GM19035 (cell line): ENCODE results near the gene P2RY14.
A peak's percentile ranks its signal among the peaks of the same experiment; 100 is the strongest.

Experiments
- ATAC-seq: cut with Tn5 transposase; IDR thresholded peaks from one replicate; pipeline ENCODE4 v1.9.1; 2021; ENCODE audit not compliant: unreplicated experiment

The P2RY14 gene

DNA sequence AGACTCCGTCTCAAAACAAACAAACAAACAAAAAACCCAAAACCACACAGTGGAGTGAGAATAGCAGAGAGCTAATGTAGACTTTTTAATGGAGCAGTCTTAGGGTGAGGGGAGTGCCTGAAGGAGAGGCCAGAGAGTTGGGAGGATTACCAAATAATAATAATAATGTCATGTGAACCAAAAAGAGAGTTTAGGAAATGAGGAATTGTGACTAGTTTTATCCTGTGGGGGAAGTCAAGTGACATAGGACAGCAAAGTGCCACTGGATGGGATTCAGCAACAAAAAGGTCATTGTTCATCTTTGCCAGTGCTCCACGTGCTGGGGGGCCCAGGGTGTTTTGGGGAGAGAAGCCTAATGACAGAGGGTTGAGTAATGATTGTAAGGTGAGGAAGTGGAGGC lies 25.4 kb upstream of the P2RY14 start:
- no peak for ATAC-seq

DNA sequence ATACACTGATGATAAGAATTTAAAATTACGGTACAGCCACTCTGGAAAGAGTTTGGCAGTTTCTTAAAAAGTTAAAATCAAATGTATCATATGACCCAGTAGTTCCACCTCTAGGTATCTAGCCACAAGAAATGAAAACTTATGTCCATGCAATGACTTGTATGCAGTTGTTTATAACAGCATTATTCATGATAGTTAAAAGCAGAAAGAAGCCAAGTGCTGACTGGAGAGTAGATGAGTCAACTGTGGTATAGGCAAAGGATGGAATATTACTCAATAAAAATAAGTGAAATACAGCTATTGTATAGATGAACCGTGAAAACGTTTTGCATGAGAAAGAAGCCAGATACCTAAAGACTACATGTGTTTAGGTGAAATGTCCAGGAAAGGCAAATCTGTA lies 23.4 kb upstream of the P2RY14 start:
- no peak for ATAC-seq

DNA sequence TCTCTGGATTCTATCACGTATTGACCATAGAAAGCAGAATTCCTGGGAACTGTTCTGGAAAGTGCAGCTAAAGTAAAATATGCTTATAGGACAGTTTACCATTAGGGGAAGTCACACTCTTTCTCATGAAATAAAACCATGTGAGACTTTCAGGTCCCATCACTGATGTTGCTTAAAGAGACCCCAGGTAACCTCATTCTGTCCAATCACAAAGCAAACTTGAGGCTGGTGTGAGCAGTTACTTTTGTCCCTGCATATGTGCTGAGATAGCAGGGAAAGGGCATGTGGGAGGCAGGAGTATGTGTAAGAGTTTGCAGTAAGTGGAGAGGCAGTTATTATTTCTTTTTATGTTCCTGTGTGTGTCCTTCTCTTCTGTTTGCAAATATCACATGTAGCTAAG lies 22.2 kb upstream of the P2RY14 start:
- ATAC-seq, result no peak

DNA sequence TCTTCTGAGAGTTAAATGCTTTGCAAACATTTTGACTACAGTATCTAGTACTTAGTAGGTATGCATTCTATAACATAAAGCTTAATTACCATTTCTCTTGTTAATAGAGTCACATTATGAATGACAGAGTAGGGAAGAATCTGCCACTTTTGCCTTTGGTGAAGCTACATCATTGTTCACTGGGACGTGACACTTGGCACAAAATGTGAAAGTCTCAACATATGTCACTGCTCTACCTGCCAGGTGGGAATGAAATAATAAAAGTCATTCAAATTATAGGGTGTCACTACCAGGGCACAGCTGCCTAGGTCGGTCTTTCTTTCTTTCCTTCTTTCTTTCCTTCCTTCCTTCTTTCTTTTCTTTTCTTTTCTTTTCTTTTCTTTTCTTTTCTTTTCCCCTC lies 20.7 kb upstream of the P2RY14 start:
- ATAC-seq, result no peak

DNA sequence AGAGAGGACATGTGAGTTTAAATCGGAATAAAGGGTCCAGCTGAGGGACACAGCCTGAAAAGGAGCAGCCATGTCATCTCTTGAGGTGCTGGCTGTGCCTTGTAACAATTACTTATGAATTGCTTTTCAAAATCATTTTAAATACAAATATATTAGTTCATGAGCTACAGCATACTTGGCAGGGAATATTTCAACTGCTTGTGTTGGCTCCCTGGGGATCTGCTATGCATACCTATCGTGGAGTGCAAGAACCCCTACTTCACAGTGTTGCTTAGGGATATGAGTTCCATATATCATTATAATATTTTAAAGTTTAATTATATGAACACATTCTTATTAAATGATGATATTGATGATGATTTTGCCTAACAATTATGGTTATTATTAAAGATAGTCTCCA lies 19.1 kb upstream of the P2RY14 start:
- no peak for ATAC-seq

DNA sequence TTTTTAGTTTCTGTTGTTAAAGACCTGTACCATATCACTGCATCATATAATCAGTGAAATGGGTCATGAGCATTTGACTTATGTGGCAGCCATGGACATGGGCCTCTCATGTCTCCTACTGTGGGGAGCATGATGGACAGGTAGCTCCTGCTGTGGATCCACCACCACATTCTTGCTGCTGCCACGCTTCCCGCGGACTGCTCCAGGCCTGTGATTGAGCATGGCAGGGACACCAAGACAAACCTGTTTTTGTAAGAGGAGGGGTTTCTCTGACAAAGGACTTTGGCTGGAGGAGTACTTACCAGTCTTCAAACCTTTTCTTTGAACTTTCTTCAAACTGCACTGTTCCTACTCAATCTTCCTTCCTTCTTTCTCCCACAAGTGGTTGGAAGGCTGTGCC lies 17.9 kb upstream of the P2RY14 start:
- no peak for ATAC-seq

DNA sequence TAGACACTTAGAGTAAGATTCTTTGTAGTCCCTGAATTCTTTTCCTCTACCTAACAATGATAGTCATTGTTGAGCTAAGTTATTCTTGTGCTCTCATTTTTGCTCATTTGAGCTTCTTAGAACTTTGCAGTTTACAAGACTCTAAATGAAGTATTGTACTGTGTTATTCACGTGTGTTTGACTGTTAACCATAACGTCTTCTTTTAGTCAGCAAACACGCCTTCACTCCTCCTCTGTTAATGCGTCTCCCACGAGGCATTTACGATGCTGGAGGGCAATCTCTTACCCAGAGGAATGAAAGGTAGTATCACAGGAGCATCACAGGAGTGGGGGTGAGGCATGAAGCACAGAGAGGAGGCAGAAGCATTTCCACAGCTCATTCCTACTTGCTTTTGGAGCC lies 14.8 kb upstream of the P2RY14 start:
- ATAC-seq, result no peak

DNA sequence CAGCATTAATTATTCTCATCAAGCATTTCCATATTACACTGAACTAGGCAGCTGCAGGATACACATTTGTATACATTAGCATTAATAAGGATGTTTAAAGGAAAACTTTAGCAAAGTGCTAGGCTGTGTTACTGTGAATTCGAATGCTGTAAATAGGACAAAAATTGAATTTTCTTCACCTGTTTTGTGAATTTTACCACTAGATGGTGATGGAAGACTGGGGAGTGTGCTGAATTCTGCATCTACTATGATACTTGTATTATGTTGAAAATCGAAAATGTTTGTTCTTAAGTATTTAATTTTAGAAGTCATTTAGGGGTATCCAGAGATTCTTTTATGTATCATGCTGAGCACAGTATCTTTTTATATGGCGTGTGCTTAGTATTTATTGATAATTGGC lies 12.3 kb upstream of the P2RY14 start:
- no peak for ATAC-seq

DNA sequence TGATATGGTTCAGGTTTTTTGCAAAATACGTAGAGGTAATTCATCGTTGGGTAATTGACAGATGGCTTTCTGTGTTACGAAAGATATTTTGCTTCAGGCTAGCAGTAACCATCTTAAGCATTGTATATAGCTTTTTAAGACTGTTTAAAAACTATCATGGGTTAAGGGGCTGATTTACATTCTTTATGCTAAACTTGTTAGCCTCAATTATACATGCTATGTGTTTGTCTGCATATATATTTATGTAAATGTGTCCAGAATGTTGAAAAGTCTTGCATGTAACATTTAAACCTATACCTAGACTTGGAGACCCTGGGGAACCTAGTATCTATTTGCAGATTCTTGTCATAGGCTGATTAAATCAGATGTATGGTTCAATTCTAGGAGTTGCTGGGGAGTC lies 11.1 kb upstream of the P2RY14 start:
- ATAC-seq, result no peak

DNA sequence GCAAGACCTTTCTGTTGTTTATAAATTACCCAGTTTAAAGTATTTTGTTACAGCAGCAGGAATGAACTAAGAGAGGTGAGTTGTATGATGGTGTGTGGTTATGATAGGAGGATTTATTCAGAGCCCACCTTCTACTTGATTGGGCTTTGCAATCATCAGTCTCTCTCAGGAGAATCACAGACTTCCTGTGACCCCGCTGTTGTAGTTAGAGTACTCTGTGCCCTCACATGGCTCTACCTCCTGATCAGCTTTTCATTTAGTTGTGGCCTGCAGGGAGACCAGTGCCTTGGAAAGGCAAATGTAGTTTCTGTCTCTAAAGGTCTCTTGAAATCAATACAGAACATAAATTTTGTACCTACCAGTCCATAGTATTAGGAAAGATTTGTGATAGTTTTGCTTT lies 7.6 kb upstream of the P2RY14 start:
- no peak for ATAC-seq

DNA sequence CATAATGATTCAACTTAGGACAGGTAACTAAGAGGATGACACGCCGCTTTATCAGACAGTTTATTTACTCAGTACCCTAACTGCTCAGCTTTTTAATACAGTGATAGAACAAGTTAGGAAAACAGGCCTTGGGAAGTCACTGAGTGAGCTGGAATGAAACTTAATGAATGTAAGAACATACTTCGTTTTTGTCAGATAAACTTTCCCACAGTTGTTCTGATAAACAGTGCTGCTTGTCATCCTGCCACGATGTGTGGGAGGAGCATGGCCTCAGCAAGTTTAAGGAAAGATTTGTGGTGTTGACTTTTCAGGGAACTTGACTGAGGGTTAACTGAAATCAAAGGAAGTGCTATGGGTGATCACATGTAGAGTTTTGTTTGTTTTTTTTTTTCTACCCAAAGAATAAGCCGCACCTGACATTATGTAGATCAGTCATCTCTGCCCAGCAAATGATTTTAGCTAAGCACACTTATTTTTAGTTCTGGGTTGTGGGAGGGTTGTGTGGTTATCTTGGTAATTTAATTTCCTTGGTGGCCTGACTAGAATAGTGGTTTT lies 5.6 kb upstream of the P2RY14 start:
- ATAC-seq, result no peak

DNA sequence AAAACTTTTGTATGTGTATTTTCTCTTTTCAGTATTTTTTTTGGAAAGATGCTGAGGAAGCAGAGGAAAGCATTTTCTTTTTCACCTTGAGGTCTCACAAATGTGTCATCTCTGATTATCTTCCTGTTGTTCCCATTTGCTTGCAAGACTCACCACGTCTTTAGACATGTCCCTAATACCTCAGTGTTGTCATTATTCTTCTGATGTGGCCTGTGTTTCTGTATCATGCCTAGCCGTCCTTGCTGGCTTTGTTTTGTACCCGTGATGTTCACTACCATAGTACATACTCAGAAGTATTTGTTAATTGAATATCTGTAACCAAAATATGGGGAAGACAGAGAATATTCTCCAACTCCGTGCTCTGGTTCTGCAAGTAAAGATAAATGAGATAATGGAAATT lies 5.0 kb upstream of the P2RY14 start:
- no peak for ATAC-seq

DNA sequence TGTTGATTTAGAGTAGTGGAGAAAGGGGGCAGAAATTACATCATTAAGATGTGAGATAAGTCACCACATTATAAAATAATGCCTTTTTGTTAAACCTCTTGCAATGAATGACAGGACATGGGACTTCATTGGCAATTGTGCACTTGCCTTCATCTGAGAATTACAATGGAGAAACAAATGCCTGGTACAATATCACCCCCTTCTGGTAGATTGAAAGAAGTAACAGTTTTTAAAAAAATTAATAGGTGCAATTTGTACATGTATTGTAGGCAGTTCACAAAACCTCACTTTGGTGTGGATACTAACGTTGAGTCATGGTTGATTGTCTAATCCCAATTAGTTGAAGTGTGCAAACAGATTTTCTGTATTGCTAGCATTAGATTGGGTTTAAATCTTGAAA lies 4.6 kb upstream of the P2RY14 start:
- ATAC-seq, result peak; percentile 54

DNA sequence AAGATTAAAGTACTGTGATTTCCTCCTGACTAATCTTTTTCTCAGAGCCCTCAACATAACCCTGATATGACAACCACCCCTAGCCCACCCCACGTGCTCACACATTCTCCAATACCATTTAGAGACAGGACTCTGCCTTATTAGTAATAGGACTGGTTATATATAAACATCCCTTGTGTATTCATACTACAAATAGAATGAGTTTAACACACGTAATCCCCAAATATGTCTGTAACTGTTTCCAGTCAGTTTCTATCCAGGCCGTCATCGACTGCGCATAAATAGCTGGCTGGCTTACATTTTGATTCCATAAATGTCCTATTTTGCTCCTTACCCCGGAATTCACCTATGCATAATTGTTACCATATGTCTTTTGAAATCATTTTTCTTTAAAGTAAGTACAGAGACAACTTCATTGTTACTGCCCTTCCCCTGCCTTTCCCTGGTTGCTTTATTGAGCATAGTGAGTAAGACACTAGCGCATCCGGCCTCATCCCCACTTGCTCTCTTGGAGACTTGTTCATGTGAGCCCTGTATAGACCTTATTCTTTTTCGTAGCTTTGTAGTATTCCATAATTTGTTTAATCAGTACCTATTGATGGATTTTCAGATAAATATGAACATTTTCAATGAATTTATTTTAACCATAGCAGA lies 3.5 kb upstream of the P2RY14 start:
- no peak for ATAC-seq

DNA sequence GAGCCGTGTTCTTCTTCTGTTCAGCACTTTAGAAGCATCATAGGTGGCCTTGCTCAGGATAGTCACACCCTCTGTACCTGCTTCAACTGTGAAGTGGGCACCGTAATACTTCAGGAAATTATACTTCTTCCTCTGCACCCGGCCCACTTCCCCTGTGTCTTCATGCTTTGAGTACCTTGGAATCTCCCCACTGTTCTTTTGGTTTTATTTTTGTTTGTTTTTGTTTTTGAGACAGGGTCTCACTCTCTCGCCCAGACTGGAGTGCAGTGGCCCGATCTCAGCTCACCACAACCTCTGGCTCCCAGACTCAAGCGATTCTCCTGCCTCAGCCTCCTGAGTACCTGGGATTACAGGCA lies 1.7 kb downstream of the P2RY14 start:
- ATAC-seq, result peak; percentile 65

DNA sequence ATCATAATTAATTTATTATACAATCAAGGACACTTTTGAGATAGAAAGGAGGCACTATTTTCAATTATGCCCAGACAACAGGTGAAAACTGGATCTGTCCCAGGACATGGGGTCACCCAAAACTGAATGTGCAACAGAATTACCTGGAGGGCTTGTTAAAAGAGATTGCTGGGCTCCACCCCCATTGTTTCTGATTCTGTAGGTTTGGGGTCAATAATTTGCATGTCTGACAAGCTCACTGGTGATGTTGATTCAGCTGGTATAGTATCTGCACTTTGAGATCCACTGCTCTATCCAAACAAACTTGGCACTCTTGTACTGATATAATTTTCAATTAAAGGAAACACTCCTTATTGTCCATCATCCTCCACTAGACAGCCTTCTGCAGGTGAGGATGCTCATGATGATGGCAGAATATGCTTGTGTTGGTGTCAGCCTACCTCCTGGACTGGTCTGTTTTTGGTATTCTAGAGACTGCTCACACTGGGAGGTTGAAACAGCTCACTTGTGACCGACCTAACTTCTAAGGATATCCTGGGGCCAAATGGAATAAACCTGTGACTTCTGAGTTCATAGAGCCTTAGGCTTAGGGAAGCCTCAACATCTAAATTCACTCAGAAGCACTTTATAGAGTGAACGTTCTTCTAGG lies 2.2 kb downstream of the P2RY14 start:
- peak; percentile 30 for ATAC-seq

DNA sequence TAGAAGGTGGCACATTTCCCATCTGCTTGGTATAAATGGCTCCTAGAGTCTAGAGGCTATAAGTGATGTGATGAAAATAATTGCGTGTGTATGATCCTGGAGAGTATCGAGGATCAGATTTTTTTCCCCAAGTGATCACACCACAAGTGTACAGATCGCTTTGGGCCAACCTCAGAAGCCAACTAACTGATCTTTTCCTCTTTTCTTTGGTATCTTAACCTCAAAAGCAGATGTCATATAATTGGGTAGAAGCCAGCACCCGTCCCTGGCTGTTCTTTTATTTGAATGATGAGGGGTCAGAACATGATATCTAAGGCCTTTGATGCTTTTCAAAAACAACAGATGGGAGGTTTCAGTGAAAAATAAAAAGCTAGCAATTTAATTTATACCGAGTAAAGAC lies 3.3 kb downstream of the P2RY14 start:
- no peak for ATAC-seq

DNA sequence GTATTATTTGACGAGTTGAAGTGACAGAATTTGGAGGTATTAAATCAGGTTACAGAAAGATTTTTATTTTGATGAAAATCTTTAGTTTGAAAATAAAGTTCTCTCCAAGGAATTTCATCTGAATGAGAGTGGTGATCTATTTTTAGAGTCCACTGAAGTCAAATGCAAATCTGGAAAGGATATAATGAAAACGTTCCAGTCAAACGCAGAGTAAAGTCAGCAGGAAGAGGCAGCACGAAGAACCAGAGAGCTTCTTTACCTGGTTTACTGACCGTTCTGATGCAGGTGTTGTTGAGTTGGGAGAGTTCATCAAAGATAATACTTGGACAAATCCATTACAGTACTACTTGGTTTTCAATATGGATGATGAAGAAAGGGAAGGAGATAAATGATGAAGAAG lies 8.7 kb downstream of the P2RY14 start:
- ATAC-seq, result no peak

DNA sequence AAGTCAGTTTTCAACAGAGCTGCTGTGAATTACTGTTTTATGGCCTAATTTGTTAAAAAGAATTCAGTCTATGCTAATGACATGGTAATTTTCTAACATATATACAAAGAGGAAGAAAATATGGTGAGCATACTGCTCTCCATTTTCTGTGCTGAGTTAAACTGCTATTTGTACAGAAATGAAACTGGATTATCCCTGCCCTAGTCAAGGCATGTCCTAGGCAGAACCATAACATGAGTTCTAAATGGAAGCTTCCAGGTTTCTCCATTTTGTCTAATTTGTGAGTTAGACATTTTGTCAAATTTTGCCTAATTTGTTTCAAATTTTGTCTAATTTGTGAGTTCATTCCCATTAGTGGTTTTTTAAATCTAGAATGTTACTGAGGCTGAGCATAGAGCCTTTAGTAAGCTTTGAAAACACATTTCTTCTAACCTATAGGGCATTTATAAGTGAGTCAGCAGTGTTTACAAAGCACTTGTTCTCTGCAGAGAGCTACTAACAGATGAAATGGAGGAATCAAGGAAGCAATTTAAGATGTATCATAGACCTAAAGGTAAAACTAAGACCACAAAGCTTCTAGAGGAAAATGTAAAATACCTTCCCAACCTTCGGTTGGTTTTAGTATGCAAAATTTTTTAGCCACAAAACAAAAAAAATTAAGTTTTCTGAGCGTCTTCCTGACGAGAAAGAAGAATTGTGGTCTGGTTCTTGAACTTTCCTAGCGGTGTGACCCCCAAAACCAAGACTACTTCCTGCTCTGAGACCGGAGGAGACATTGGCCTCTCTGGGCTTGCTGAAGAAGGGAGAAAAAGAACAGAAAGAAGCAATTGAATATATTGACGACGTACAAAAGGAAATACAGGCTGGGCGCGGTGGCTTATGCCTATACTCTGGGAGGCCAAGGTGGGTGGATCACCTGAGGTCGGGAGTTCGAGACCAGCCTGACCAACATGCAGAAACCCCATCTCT lies 9.8 kb downstream of the P2RY14 start:
- peak; percentile 52 for ATAC-seq

DNA sequence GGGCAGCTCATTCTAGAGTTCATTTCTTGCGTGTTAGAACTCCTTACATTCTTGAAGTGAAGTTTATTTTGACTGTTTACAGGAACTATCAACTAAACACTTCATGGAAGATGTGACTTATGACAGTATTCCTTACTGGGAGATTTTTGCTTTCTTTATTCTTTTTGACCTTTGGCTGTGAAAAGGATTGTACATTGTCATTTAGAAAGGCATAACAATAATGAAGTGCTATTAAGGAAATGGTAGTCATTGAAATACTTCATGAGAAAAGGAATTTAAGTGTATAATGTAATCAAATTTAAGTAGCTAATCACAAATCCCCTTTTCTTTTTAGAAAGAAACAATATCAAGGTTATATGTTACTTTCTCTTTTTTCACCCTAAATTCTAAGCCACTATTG lies 11.3 kb downstream of the P2RY14 start:
- no peak for ATAC-seq

DNA sequence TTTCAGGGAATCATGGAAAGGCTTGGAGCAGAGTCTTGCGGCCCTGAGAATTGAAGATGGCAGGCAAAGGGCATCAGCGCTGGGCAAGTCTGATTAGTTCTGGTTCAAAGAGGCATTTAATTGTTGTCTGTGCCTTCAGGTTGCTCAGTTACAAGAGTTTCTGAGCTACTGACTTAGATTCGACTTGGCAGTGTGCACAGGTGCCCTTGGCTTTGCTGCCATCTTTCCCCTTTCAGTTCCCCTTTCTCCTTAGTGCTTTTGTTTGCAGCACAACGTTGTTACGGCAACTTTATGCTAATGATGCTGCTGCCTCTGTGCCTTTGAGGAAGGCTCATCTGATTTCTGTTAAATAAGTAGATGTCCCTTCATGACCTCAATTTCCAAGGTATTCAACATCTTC lies 12.5 kb downstream of the P2RY14 start:
- peak; percentile 92 for ATAC-seq

DNA sequence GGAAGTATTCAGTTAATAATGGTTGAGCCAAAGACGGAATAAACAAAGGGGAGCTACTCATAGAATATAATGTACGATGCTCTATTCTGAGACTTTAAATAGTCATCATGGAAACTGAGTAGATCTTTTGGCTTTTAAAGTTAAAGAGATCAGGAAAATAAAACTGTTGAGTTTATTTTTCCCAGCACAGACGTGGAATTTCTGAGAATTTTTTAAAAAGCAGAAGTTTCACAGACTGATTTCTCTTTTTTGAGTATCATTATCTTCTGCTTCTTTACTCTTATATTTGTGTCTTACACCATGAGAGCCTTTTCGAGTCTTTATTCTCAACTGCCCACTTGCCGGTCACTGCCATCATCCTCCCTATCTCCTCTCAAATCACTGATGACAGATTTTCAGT lies 13.2 kb downstream of the P2RY14 start:
- no peak for ATAC-seq
